HG03097 (cell line): Measurements from ENCODE around the gene TUBA4B.

ENCODE experiments used
- ATAC-seq: cut with Tn5 transposase; IDR thresholded peaks from one replicate; pipeline ENCODE4 v1.9.1; 2021; ENCODE audit not compliant: unreplicated experiment, low FRiP score

The TUBA4B gene

DNA sequence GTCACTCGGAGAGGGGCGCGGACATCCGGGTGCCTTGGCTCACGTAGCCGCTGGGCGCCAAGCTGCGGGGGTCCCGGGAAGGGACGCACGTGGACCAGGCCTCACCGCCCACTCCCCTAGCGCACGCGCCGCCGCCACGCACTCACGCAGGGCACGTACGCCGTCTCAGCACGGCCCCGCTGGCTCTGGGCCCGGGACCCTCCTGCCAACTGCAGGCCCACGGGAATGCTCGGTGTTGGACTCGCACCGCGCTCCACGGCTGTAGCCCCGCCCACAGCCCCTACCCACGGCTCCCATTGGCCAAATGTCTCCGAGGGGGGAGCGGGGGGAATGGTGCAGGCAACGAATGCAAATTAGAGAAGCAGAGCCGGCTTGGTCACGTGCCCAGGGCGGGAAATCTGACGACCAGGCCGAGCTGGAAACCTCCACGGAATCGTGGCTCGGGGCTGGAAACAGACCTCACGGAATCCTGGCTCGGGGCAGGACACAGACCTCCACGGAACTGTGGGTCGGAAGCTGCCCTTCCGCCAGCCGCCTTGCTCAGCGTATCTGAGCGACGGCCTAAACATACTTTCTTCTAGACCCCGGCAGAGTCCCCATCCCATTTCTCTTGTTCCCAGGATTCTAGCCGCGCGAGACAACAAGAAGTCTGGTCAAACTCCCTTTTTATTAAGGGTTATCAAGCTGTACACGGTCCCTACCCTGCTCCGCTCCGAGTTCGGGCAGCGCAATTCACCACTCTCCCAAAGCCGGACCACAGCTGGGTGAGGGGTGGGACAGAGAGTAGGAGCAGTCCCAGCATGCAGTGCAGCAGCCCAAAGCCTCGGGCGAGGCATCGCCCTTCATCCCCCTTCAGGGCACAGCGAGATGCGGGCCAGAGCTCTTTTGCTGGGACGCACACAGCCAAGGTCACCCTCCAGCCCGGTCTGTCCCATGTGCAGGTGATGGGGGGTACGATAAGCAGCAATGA lies 34.0 kb upstream of the TUBA4B start, which contains the start of gene ABCB6:
Gene ABCB6 (minus strand): TSS at position 227 of the 970 bp plus-strand sequence. CDS start 285 bp downstream, outside the sequence.
- peak; percentile 50 for ATAC-seq

DNA sequence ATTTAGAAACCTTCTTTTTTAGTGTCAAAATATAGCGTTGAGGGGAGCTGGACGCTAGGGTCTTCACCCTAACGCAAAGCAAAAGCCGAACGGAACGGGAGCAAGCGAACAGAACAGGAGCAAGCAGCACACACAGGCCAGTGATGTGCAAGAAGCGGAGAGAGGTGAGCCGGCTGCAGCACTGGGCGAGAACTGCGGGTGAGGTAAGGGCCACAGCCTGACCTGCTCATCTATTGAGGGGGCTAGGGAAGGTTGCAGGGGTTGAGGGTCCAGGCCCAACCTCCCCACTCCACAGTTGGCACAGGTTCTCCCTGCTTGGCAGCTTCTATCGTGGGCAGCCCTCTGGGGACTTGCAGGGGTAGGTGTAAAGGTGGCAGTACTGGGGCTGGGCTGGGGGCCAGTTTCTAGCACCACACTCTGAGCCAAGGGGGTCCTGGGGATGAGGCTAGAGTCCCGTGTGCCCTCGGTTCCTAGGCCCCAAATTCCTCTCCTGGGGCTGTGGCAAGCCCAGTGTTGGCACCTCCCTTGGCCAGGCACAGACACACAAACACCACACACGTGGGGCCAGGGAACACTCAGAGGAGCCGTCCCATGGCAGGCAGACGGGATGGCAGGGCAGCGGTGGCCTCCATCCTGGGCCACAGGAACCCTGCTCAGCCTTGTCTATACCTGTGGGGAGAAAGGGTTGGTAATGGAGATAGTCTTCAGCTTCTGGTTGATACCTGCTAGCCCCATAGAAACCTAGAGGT lies 33.1 kb upstream of the TUBA4B start:
- ATAC-seq, result no peak

DNA sequence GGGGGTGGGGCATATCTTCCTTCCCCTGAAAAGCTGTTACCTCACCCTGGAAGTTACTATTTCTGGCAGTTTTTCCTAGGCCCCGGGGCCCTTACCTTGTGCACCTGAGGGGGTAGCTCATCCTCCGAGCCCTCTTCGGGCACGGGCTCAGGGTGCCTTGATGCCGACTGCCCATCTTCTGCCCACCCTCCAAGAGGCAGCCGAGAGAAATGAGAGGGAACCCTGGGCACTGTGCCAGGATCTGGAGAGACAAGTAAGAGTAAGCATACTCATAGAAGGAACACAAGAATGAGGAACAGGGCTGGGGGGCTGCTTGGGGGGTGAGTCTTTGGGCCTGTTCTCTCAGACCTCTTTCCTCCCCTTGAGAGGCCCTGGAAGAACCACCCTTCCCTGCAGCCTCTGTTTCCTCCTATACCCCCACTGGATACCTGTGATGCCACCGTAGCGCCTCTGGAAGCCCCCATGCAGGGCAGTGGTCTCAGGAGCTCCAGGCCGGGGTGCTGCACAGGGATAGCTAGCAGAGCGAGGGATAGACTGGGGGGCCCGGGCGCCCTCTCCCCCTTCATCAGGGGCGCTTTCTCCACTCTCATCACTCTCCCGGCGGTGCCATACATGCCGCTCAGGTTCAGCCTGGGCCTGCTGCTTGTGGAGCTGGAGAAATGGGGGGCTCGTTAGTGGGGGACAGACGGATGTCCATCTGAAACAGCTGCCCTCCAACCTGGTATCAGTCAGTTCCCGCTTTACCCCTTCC lies 32.2 kb upstream of the TUBA4B start:
- ATAC-seq, result no peak

DNA sequence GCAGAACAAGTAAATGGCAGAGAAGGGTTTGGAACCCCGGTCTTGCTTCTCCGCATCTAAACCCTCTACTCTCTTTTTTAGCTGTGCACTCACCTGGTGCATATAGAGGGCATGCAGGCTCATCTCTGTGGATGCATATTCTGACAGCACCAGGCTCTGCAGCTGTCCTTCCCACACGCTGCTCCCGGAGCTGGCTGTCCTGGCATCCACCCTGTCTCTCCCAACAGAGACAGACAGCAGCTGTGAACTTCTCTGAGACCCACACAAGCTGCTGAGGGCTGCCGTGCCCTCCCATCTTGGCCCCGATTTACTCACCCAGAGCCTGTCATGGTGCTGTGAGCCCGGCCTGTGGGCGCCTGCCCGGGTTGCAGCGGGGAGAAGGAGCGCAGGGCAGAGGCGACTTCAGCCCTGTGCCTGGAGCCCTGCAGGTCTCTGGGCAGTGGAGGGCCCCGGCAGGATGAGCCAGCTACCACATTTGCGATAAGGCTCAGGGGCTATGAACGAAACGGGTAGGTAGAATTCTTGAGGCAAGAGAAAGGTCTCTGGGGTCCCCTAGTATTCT lies 31.0 kb upstream of the TUBA4B start:
- ATAC-seq, result no peak

DNA sequence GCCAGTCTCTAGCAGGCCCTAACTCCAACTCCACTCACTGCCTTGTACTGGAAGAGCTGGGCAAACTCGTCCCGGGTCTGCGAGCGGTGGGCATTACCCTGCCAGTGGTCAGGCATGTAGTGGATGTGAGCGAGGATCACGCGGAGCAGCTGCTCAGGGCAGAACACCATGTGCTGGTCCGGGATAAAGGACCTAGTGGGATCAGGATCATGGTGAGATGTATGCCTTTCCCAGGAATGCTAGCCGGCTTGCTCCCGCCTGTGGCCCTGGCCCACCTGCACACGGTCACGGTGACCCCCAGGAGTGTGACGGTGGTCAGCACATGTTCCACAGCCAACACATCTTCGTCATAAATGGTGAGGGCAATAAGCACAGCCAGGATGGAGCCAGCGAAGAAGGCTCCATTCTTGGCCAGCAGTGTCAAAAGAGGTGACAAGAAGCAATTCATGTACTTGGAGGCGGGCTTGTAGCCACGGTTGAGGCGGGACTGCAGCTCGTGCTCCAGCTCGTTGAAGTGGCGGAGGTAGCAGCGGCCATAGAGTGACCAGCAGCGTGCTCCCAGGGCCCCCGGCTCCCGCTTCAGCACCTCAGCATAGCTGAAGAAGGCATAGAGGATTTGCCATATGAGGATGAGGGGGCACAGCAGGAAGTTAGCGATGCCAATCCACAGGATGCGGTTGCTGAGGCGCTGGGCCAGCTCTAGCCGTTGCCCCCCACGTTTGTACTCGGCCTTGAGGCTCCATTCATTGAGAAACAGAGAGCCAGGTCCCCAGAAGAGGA lies 29.0 kb upstream of the TUBA4B start:
- no peak for ATAC-seq

DNA sequence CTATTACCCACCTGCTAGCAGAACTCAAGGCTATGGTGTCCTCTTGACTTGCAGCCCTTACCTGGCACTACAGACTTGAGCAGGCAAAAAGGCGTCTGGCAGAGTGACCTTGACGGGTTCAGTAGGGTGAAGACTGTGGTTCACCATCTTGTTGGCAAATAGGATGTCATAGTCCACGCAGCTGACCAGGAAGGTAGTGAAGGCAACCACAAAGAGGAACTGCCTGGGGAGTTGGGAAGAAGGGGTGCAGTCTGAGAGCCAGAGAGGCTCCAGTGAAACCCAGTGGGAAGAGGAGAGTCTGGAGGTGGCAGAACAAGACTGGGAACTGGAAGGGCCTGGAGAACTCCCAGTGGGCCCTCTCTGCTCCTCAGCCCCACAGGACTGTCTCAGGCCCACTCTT lies 27.7 kb upstream of the TUBA4B start:
- ATAC-seq, result no peak

DNA sequence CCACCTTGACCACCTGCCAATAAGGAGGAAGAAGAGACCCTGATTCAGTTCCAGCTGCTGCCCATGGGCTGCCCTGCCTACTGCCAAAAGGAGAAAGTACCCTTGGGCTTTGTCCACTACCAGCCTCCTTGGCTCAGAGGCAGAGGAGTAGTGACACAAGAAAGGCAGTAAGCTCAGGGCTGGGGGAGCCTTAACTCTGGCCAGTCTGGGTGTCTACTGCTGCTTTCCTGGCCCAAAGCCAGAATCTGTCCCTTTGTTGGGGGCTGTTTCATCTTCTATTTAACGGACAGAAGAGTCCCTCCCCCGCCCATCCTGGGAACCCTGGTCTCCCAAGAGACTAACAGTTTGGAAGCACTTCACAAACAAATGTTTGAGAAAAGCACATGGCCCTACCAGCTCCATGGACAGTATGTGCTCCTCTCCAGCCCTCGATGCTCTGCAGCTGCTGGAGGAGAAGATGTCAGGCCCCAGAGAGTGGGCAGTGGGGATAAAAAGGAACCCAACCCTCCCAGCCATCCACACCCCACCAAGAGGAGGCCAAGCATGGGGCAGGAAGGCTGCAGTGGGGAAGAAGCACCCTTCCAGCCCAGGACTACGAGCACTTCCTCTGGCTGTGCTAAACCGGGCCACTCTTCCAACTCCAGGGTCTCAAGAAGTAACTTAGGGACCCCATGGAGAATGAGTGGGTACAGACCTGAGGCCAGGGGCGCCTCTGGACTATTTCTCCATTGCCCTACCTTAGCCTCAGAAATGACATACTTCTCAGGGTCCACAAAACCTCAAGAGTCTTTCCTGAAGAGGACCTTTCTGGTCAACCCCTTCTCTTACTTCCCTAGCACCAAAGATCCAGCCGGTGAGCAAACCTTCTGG lies 24.8 kb upstream of the TUBA4B start:
- ATAC-seq, result no peak

DNA sequence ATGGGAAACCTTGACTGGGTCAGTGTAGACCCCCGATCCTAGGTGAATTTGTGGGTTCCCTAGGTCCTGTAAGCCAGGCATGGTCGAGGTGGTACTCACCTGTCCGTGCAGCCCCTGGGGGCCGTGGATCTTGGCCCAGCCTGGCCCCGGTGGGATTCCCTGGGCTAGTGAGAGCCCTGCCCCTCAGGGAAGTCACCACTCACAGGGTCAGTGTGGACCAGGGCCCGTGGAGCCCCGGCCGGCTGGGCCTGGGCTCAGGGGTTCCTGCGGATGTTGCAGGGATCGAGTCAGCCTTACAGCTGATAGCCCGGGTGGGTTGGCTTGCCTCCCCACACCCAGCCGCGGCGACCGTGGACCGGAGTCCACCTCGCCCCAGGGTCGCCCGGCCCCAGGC lies 24.1 kb upstream of the TUBA4B start:
- ATAC-seq, result peak; percentile 4

DNA sequence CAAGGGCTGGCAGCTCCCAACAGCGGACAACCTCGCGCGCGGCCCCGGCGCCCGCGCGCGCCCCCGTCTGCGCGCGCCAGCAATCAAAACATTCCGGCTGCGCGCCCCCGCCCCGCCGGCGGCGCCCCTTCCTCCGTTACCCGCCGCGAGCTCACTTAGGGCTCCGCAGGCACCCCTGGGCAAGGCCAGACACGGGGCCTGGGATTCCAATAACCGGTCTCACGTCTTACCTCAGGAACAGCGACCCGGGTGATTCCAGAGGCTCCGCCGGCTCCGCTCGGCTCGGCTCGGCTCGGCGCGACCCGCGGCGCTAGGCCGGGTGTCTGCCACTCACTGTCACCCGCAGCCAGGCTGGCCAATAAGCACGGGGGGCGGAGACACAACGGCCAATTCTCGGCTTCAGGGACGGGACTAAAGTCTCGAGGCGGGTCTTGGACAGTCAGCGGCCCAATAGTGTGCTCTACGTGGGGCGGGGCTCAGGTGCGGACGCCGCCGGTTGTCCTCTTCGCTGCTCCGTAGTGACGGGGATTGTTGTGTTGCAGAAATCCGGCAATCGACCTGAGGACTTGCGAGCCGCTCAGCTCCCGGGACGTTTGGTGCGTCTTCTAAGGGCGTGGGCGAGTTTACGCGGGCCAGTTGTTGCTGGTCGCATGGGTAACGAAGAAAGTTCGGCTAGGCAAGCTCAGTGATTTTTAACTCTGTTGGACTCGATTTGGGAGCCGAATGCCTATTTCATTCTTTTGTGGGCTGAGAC lies 23.6 kb upstream of the TUBA4B start, which contains the start of the genes ANKZF1 and ATG9A:
Gene ANKZF1 (plus strand): TSS at position 502 of the 754 bp plus-strand sequence. CDS start 452 bp downstream, outside the sequence.
Gene ATG9A (minus strand): TSS at position 332 of the 754 bp plus-strand sequence. CDS start 1,612 bp downstream, outside the sequence.
- peak; percentile 82 for ATAC-seq

DNA sequence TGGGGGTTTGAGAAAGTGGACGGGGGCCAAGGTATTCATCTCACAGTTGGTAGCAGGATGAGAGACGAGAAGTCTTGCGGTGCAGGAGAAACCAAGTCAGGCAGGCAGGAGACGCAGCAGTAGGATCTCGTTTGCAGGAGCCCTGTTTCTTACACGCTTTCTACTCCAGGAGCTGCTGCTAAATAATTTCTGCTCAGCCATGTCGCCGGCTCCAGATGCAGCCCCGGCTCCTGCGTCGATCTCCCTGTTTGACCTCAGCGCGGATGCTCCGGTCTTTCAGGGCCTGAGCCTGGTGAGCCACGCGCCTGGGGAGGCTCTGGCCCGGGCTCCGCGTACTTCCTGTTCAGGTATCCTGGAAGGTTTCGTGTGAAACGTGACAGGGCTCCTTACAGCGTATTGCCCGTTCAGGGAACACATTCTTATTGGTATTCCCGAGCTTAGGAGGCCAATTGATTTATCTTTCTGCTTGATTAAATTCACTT lies 22.9 kb upstream of the TUBA4B start:
- peak; percentile 17 for ATAC-seq

DNA sequence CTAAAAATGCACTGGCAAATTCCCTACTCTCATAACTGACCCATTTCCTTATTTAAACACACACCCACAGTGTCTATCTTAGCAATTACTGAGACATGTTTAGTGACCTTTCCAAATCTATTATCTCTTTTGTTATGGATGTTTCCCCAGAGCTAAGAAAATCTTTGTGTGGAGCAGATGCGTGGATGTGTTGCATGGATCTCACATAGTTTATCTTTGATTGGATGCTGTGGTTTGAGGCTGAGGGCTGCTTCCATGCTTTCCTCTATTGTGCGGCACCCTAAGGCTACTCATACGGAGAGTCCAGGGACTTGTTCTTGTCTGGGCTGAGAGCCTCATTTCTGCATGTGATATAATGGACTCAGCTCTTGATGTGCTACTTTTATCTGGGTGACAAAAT lies 18.7 kb upstream of the TUBA4B start:
- ATAC-seq, result no peak

DNA sequence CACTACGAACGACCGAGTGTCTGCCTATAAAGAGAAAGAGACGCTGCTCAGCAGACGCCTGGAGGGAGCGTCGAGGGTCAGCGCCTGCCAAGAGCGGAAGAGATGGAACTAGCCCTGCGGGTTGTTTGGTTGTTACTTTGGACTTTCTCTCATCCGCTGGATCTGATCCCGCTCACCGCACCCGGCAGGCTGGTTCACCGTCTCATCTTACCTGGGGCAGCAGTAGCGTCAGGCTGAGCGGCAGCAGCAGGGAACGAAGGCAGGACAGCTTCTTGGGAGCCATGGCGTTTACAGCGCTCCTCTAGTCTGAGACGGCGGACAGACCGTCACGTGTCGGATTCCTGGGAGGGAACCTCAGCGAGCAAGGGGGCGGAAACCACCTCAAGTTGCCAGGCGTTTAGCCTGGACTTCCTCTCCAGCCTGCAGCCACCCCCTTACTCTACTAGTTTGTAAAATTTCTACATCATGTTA lies 9.7 kb upstream of the TUBA4B start:
- ATAC-seq, result no peak

DNA sequence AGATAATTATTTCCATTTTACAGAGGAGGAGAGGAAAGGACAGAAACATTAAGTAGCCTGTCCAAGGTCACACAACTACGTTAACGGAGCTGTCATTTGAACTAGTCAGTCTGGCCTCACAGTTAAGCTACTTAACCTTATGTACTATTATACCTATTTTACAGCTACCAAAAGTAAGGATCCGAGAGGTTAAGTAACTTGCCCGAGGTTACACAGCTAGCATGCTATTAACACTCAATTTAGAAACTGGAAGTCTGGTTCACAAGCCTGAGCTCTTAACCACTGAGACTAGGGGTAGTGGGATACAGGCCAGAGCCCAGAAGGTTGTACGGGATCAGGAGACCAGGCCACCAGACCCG lies 8.3 kb upstream of the TUBA4B start:
- no peak for ATAC-seq

DNA sequence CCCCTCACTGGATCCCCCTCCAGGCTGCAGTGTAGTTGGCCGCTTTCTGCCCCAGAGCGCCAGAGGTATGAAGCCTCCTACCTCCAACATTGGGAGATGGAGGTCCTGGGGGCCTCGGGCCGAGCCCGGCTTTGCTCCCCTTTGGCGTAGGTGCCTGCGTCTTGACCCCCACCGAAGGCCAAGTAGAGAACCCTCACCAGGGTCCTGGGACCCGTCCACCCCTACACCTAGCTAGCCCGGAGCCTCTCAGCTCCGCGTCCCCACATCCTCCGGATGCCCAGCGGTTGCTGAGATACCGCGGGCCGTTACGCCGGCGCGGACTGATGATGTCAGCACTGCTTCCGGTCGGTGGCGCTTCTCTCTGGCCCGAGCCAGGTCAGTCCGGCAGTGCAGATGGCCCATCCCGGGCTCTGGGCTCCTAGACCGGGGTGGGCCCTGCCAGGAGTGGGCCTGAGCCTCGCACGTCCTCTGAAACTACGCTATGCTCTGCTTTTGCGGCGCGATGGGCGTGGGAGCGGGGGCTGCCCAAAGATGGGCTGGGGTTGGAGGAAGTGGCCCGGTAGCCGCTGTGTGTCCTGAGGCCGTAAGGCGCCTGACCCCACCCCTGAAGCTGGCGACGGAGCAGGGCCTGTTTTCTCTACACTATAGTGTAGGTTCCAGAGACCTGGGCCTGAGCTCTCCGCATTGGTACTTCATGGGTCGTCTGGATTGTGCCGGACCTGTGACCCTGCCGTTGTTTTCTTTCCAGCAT lies 7.7 kb upstream of the TUBA4B start, which contains the start of the genes GLB1L and STK16:
Gene GLB1L (minus strand): TSS at position 297 of the 751 bp plus-strand sequence. CDS start 1,871 bp downstream, outside the sequence.
Gene STK16 (plus strand): TSS at position 332 of the 751 bp plus-strand sequence. CDS start 521 bp downstream, outside the sequence.
- ATAC-seq, result peak; percentile 48

DNA sequence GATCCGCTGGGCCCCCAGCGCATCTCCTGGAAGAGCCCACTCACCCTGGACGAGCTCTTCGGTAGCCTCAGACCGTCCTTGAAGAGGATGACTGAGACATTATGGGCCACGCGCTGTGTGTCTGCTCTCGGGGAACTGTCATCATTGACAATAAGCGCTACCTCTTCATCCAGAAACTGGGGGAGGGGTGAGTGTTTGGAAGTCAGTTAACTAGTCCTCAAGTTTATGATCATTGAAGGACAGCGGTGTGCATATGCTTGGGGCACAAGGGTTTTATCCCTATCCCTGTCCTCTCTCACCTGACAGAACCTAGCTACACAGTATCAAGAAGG lies 7.2 kb upstream of the TUBA4B start:
- ATAC-seq, result no peak

DNA sequence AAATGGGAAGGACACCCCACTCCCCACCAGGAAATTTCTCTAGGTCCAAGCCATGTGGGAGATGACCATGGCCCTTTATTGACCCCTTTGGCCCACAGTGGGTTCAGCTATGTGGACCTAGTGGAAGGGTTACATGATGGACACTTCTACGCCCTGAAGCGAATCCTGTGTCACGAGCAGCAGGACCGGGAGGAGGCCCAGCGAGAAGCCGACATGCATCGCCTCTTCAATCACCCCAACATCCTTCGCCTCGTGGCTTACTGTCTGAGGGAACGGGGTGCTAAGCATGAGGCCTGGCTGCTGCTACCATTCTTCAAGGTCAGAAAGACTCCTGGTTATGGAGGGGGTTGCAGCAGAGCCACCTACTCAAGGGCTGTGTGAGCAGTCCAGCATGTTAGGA lies 6.5 kb upstream of the TUBA4B start:
- no peak for ATAC-seq
